HG02759 (cell line): Measurements from ENCODE around the gene GPD1.

Experiments used
- ATAC-seq: cut with Tn5 transposase; IDR thresholded peaks from one replicate; pipeline ENCODE4 v1.9.1; 2021; ENCODE audit warnings: mild to moderate bottlenecking, moderate library complexity; ENCODE audit not compliant: unreplicated experiment

GPD1 gene

GRCh38 chr12:50103767-50104321, at the start of gene GPD1:
TSS of gene GPD1 (plus strand) at chr12:50104008. CDS start at chr12:50104051, 43 bp downstream.
- ATAC-seq = no peak

- no peak for ATAC-seq
These were observed 47.8 kb upstream of the GPD1 start for GRCh38 chr12:50055831-50056638.

GRCh38 chr12:50056639-50056976, 47.2 kb upstream of the GPD1 start:
- ATAC-seq = no peak

GRCh38 chr12:50057000-50057841, 46.6 kb upstream of the GPD1 start, which contains the start of gene ASIC1:
TSS of gene ASIC1 (plus strand) at chr12:50057596. CDS start at chr12:50058767, 1,171 bp downstream.
- ATAC-seq = peak; percentile 52

GRCh38 chr12:50057896-50058670, 45.7 kb upstream of the GPD1 start:
- ATAC-seq = no peak

- no peak for ATAC-seq
These were observed 45.0 kb upstream of the GPD1 start for GRCh38 chr12:50058743-50059312.

GRCh38 chr12:50059440-50060119, 44.2 kb upstream of the GPD1 start:
- ATAC-seq = no peak

- ATAC-seq = no peak
These were observed 43.7 kb upstream of the GPD1 start for GRCh38 chr12:50060120-50060468.

- no peak for ATAC-seq
These were observed 42.6 kb upstream of the GPD1 start for GRCh38 chr12:50061171-50061570.

- no peak for ATAC-seq
These were observed 41.7 kb upstream of the GPD1 start for GRCh38 chr12:50061946-50062686.

- no peak for ATAC-seq
These were observed 40.9 kb upstream of the GPD1 start for GRCh38 chr12:50062728-50063460.

GRCh38 chr12:50065726-50066310, 38.0 kb upstream of the GPD1 start:
- ATAC-seq = no peak

- ATAC-seq = no peak
These were observed 37.4 kb upstream of the GPD1 start for GRCh38 chr12:50066402-50066801.

GRCh38 chr12:50069069-50069468, 34.7 kb upstream of the GPD1 start:
- ATAC-seq = no peak

- no peak for ATAC-seq
These were observed 34.3 kb upstream of the GPD1 start for GRCh38 chr12:50069539-50069938.

- ATAC-seq = no peak
These were observed 33.3 kb upstream of the GPD1 start for GRCh38 chr12:50070314-50071060.

GRCh38 chr12:50072198-50072907, 31.5 kb upstream of the GPD1 start:
- ATAC-seq = no peak
